Measurements from ENCODE around the gene MRPS22. TPM values are rescaled to one million over a fixed set of nuclear protein-coding genes. Genes with fewer than 3 reads are reported as not detected.

MRPS22 gene
- total RNA-seq, 1 donor from 2014 or later: 30.4 TPM

- peak overlapping the region; percentile 57 for H3K27ac Mint-ChIP-seq (ENCODE audit: unreplicated experiment)
- DNase-seq (ENCODE audit: extremely low spot score, unreplicated experiment): no peak
- H3K4me1 Mint-ChIP-seq (ENCODE audit: unreplicated experiment): no peaks in the 10 kb centered on the region
Observed at GRCh38 chr3:139355476-139355875, 11.7 kb downstream of the MRPS22 start.

GRCh38 chr3:139355891-139356290, 12.1 kb downstream of the MRPS22 start:
- Mint-ChIP-seq H3K36me3 (ENCODE audit: unreplicated experiment) (peaks cover 68% of the 10 kb centered on the region), H3K27ac (ENCODE audit: unreplicated experiment) (peak overlapping the region; percentile 57), H3K27me3 (ENCODE audit: unreplicated experiment) (no peaks in the 10 kb centered on the region)

More at GRCh38 chr3:139355476-139355875, 11.7 kb downstream of the MRPS22 start:
- Mint-ChIP-seq H3K27me3 (ENCODE audit: unreplicated experiment) (no peaks in the 10 kb centered on the region), H3K9me3 (ENCODE audit: unreplicated experiment) (no peaks in the 10 kb centered on the region), H3K4me3 (ENCODE audit: unreplicated experiment) (no peak overlapping the region), H3K36me3 (ENCODE audit: unreplicated experiment) (peaks cover 67% of the 10 kb centered on the region)
- no peak for TF ChIP-seq CTCF (IDR thresholded peaks at IDR 0.05)

DNA sequence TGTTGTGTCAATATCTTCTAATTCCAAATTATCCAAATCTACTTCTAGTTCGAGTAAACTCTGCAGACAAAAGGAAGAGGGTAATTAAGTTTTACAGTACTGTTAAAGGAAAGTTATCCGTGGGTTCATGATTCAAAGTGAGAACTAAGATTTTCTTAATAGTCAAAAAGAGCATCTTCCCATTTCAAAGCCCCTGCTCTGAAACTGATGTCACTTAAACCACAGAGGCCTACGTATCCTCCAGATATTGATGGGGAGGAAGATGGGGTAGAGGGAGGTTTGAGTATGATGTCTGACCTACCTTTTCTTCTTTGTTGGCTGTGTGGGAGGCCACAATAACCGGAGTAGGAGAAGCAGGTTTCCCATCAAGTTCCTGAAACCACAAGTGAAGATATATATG, 14.1 kb downstream of the MRPS22 start:
- H3K36me3 Mint-ChIP-seq (ENCODE audit: unreplicated experiment): peaks cover 69% of the 10 kb centered on the region

More at GRCh38 chr3:139355891-139356290, 12.1 kb downstream of the MRPS22 start:
- Mint-ChIP-seq H3K9me3 (ENCODE audit: unreplicated experiment) (no peaks in the 10 kb centered on the region), H3K4me3 (ENCODE audit: unreplicated experiment) (no peak overlapping the region), H3K4me1 (ENCODE audit: unreplicated experiment) (no peaks in the 10 kb centered on the region)
- DNase-seq (ENCODE audit: extremely low spot score, unreplicated experiment): no peak
- TF ChIP-seq CTCF (IDR thresholded peaks at IDR 0.05): no peak

GRCh38 chr3:139358841-139359562, 15.2 kb downstream of the MRPS22 start:
- Mint-ChIP-seq H3K36me3 (ENCODE audit: unreplicated experiment) (peaks cover 72% of the 10 kb centered on the region), H3K4me1 (ENCODE audit: unreplicated experiment) (no peaks in the 10 kb centered on the region), H3K27ac (ENCODE audit: unreplicated experiment) (no peak overlapping the region), H3K27me3 (ENCODE audit: unreplicated experiment) (no peaks in the 10 kb centered on the region), H3K4me3 (ENCODE audit: unreplicated experiment) (no peak overlapping the region), H3K9me3 (ENCODE audit: unreplicated experiment) (no peaks in the 10 kb centered on the region)
- no peak for TF ChIP-seq CTCF (IDR thresholded peaks at IDR 0.05)
- no peak for DNase-seq (ENCODE audit: extremely low spot score, unreplicated experiment)

More for the DNA sequence above, 14.1 kb downstream of the MRPS22 start:
- H3K27ac Mint-ChIP-seq (ENCODE audit: unreplicated experiment): no peak overlapping the region
- no peak for TF ChIP-seq CTCF (IDR thresholded peaks at IDR 0.05)
- no peak for DNase-seq (ENCODE audit: extremely low spot score, unreplicated experiment)
- no peaks in the 10 kb centered on the region for H3K9me3 Mint-ChIP-seq (ENCODE audit: unreplicated experiment)
- no peaks in the 10 kb centered on the region for H3K4me1 Mint-ChIP-seq (ENCODE audit: unreplicated experiment)
- no peaks in the 10 kb centered on the region for H3K27me3 Mint-ChIP-seq (ENCODE audit: unreplicated experiment)
- H3K4me3 Mint-ChIP-seq (ENCODE audit: unreplicated experiment): no peak overlapping the region

DNA sequence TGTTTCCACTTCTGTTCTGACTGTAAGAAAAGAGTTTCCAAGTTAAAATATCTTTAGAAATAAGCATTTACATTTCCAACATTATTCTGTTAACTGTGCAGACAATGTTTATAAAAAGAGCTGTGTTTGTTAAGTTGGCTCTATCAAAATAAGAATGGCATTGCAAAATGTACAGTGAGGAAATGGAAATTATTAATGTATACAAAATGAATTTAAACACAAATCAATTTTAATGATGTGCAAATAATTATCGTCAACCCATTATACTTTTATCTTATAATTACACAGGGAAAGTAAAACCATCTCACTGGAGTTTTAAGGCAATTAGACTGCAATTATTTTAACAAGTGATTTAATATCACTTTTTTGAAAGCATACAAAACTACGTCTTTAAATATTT, 17.5 kb downstream of the MRPS22 start:
- no peak for TF ChIP-seq CTCF (IDR thresholded peaks at IDR 0.05)
- Mint-ChIP-seq H3K27ac (ENCODE audit: unreplicated experiment) (no peak overlapping the region), H3K27me3 (ENCODE audit: unreplicated experiment) (no peaks in the 10 kb centered on the region), H3K9me3 (ENCODE audit: unreplicated experiment) (no peaks in the 10 kb centered on the region), H3K4me1 (ENCODE audit: unreplicated experiment) (no peaks in the 10 kb centered on the region), H3K36me3 (ENCODE audit: unreplicated experiment) (peaks cover 77% of the 10 kb centered on the region), H3K4me3 (ENCODE audit: unreplicated experiment) (no peak overlapping the region)
- DNase-seq (ENCODE audit: extremely low spot score, unreplicated experiment): no peak

Measured in osteocyte (in vitro differentiated cells).